Cerebellar cortex (tissue), 1 donor: ENCODE data around the gene FRRS1L.

ENCODE experiments used
- DNase-seq: peaks from one replicate; pipeline ENCODE4 v3.0.0-alpha.2; 2015; ENCODE audit warnings: low spot score

The FRRS1L gene, protein sequence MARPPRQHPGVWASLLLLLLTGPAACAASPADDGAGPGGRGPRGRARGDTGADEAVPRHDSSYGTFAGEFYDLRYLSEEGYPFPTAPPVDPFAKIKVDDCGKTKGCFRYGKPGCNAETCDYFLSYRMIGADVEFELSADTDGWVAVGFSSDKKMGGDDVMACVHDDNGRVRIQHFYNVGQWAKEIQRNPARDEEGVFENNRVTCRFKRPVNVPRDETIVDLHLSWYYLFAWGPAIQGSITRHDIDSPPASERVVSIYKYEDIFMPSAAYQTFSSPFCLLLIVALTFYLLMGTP

DNA sequence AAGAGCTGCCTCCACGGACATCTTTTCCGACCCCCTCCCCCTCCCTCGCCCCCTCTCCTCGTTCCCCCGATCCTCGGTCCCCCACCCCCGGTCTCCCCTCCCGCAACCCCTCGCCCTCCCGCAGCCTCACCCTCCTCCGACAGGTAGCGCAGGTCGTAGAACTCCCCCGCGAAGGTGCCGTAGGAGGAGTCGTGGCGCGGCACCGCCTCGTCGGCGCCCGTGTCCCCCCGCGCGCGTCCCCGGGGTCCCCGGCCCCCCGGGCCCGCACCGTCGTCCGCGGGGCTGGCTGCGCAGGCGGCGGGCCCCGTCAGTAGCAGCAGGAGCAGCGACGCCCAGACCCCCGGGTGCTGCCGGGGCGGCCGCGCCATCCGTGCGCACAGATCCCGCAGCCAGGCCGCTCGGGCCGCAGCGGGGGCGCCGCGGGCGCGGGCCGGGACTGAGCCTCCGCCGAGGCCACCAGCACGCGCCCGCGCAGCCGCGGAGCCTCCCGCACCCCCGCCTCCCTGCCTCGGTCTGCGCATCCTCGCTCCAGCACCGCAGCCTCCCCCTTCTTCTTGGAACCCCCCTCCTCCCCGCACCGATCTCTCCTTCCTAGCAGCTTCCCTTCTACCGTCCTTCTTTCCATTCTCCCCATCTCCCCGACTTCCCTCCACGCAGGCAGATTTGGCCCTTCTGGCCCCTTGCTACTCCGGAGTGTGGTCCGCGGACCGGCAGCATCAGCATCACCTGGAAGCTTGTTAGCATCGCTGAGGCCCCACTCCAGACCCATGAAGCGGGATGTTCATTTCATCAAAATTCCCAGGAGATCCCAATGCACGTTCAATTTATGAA, at the start of gene FRRS1L:
FRRS1L (minus strand) TSS at position 479 of the 831 bp plus-strand sequence; CDS start at position 368, 111 bp downstream.
- no peak for DNase-seq

DNA sequence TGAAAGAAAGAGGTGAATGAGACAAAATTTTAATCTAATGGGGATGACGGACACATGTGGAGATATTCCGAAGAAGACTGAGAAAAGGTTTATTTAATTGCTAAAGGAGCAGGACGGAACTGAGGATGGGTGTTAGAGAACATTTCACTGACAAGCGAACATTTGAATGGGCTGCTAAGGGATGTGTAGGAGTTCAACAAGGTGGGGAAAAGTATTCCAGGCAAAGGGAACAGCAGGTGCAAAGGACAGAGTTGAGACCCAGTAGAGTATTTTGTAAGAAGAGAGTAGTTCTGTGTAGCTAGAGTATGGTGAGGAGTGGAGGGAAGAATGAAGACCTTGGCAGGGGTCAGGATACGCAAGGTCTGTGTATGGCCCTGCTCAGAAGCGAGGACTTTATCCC, 47.4 kb upstream of the FRRS1L start:
- no peak for DNase-seq

DNA sequence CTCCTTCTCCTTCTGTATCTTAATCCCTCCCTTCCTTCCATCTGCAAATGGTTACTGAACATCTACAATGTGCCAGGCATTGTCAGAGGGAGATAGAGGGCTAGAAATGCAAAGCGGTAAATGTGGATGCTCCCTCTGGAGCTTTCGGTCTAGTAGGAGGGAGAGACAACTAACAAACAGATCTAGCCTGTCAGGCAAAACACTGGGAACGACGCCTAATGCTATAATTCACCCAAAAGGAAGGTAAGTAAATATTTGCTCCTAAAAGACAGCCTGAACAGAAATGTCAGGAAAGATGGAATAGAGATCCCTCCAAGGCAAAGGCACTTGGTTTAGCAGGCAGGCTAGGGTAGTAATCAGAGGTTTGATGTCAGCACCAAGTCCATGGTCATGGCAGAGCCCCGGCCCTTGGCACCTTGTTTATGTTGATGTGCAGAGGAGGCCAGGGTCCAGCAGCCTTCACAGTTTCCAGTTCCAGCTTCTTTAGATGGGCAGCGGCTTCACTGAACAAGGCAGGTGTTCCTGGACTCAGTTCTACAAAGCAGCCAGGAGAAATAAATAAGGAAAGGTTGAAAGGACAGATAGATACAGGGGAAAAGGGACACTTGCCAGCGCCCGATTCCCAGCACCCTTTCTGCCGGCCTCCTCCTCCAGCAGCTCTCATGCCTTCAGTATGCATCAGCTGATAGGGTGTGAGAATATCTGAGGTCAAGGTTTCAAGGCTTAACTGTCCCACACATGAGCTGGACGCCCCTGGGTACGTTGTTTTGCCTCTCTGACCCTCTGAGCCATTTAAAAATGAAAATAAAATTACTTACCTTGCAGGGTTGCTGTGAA, 46.5 kb upstream of the FRRS1L start:
- no peak for DNase-seq

DNA sequence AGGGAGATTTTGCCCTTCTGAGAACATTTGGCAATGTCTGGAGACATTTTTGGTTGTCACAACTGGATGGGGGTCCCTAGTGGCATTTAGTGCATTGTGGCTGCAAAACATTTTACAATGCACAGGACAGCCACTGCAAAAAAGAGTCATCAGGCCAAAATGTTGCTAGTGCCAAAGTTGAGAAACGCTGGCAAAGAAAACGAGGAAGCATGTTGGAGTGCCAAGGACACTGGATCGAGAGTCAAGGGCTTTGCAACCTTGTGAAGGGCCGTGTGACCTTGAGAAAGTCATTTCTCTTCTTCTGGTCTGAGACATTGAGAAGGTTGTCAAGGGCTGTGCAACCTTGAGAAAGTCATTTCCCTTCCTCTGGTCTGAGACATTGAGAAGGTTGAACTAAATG, 45.7 kb upstream of the FRRS1L start:
- DNase-seq: no peak

DNA sequence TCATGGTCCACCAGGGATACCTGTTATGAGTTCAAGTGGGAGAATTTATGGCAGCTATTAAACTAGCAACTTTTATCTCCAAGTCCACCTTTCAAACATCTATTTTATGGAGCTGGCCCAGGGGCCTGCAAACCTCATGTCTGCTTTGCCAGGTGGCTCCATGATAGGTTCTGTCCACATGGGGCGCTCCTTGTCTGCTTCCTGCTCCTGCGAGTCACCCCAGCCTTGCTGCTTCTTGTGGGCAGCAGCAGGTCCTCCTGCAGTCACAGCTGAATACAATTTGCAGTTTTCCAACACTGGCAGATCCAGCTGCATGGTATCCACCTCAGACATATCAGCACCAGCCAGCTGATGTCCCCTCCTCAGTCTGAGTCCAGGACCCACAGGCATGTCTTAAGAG, 39.6 kb upstream of the FRRS1L start:
- DNase-seq: no peak

DNA sequence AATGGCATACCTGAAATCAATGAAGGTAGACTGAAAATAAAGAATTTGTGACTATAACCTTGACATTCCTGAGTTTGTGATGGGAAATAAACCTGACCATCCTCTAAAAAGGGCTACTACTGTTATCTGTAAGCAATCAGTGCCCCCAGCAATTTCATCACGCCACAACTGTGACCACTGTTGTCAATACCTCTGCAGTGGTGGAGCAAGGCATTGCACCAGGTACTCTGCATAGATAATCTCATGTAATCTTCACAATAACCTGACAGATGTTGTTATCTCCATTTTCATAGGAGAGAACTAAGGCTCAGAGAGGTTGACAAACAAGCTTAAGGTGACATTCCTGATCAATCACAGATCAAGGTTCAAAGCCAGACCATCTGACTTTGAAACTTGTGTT, 38.5 kb upstream of the FRRS1L start:
- no peak for DNase-seq

DNA sequence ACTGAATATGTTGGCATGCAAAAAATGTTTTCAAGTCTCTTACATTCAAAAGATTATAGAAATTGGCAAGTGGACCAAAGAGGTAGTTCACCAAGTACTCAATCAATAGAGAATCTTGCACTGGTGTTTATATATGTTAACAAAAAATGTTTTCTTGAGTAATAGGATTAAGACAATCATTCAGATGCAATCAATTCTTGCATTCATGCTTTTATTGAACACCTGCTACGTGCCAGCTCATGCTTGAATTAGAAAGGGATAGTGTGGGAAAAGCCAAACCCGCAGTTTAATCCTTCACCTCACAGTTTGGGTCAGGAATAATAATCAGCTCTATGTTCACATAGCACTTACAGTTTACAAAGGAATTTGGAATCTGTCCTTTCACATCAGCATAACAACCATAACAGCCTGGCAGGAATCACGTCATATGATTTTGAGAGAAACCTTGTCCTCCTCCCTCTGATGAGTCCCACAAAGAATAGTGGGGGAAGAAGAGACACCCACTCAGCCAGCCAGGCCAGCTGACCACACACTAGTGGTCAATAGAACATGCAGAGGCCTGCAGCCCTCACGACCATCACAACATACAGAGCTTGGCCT, 36.8 kb upstream of the FRRS1L start:
- no peak for DNase-seq

DNA sequence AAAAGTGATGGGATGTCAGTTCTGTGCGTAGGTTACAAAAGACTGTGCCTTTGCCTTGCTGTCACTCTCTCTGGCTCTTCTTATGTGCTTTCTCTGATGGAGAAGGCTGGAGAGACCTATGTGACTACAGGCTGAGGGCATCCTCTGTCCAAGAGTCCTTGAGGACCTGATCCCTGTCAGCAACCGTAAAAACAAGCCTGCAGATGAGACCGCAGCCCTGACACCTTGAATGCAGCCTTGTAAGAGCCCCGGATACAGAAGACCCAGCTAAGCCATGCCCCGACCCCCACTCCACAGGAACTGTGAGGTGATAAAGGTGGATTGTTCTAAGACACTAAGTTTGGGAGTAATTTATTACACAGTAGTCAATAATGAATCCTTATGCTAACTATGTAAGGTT, 32.6 kb upstream of the FRRS1L start:
- no peak for DNase-seq

DNA sequence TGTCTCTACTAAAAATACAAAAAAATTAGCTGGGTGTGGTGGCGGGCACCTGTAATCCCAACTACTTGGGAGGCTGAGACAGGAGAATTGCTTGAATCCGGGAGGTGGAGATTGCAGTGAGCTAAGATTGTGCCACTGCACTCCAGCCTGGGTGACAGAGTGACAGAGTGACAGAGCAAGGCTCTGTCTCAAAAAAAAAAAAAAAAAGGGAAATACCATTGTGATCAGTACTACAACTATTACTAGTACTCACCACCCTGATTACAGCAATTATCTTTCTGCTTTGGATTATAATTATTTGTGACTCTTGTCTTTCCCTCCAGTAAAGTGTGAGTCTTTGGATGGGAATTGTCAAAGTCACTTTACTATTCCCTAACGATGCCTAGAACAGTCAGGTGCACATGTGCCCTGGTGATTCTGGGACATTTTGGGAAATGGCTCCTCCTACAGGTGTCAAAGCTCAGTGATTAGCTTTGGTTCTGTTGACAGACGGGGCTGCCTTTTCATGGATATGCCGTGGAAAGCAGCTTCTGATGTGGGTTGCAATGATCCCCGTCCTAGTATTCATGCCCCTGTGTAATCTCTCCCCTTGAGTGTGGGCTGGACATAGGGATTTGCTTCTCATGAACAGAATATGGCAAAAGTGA, 31.8 kb upstream of the FRRS1L start:
- no peak for DNase-seq

DNA sequence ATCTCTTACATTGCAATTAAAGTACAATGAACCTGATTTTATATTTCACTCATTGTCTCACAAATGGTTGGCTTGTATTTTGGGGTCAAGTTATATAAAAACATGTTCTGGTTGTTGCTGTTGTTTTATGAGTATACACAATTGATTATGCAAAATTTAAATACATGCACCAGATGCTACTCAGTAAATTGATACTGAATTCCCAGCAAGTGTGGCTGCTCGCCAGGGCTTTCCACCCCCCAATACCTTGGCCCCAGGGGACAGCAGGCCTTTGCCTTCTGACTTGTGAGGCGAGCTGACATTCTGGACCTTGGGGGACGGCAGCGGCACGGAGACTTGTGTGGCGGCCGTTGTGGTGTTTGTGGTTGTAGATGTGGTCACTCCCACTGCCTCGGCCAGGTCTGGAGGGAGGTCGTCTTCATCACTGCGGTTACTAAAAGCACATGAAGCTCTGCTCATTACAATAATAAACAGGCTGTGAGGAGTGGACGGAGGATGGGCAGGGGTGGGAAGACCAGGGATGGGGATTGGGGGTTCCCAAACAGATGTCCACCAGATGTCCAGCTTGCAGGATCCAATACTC, 27.0 kb upstream of the FRRS1L start:
- no peak for DNase-seq

DNA sequence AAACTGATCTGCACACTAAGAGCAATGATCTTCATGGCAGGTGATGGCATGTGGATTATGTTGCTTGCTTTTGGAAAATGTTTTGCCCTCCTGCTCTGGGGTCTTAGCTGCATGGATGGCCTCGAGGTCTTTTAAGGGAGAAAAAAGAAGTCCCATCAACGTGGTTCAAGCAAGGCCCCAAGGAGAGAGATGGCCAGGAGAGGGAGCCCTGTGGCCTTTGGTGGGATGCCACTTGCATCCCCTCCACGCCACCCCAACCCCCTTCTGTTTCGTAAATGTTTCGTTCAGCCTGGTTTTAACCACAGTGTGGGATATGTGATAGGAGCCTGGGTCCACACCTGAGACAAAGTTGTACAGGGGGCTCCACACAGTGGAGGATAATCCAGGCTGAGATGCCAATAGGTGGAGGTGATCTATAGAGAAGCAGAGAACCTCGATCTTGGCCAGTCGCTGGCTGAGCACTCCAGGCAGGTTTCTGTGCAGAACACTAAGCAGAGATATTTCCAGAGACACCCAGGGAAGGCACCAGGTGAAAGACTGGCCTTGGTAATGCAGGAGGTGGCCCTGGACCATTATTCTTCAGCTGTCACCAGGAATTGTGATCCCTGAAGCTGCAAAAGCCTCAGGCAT, 25.8 kb upstream of the FRRS1L start:
- peak; percentile 44 for DNase-seq

DNA sequence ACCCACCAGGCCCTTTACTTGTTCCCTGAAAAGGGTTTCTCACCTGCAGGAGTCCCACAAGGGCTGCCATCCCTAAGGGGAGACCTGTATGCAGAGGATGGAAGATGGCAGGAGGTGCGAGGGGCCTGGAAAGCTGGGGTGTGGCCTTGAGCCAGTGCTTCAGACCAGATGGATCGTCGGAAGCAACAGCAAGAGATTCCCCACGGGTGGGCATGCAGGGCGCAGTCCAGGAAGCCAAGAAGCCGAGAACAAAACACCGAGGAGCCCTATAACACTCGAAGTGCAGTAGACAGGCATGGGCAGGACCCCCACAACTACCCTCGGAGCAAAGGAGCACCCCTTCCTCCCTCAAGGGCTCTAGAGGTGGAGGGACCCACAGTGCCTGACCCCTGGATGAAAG, 24.7 kb upstream of the FRRS1L start:
- DNase-seq: no peak

DNA sequence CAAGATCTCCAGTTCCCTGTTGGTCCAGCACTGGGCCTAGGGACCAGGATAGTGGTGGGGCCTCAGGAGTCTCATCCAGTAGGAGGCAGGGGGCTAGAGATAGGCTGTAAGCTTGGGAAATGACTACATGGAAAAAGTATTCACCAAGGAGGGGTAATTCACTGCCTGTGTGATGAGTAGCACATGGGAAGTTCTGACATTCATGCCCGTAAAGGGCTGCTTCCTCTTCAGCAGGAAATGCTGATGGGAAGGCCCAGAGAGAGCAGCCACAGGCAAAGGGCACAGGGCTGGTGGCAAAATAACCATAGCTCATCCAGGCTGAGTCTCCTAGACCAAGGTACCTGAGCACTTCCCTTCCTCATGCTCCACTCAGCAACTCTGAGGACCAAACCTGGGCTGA, 23.1 kb upstream of the FRRS1L start:
- DNase-seq: no peak

DNA sequence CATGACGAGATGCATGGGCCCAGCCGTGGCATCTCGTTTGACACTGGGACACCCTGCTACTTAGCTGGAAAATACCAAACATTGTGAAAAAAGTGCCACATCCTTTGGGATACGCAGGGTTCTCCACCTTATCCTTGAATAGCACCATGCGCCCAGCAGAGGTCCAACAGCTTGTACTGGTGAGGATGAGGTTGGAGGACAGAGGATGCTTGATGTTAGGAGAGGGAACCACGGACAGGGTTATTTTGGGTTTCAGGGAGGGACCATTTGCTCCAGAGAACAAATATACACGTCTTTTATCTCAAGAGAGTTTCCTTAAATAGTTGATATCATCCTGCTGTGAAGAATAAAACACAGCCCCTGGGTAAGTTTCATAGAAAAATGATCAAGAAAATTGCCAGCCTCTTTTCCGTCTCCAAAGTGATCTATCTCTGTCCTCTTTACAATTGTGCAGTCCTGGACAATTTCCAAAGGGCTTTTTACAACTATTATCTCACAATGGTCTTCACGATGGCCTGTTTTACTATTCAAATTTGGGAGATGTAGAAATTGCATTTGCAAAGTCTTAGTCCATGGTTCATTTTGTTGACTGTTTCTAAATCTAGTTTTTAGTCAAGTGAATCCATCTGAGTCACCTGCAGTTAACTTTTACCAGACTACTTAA, 19.9 kb upstream of the FRRS1L start:
- DNase-seq: no peak

DNA sequence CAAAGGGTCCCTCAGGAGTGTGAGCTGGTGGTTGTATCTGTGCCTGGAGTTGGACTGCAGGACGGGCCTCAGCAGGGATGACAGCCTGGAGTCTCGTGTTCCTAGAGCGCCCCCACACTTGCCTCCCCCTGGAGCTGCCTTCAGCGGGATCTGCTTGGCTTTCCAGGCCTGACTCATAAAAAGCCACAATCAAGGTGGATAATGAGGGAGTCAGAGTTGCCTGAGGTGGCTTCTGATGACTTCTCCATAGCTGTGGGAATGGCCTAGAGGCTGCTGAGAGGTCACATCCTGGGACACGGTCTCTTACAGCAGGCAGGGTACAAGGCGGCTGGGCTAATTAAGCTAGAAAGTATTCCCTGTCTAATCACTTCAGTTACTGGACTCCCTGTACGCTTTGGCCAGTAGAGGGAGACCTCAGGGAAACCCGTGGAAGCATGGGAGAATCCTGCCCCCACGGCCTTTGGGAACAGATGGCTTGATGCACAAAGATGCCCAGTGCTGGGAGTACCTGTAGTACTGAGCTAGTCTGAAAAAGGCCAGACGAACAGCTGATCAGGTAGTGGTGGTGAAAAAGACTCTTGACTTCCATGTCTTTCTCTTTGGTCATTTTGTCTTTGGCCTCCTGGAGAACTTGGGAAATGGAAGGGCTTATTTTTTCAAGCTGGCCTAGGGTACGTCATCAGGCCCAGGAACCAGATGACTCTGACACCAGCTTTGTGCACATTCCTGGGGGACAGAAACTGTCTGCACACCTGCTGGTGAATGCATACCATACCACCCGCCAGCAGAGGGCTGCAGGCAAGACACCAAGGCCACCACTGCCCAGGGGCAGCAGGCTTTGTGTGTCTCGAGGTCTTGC, 16.1 kb upstream of the FRRS1L start:
- DNase-seq: peak; percentile 89

DNA sequence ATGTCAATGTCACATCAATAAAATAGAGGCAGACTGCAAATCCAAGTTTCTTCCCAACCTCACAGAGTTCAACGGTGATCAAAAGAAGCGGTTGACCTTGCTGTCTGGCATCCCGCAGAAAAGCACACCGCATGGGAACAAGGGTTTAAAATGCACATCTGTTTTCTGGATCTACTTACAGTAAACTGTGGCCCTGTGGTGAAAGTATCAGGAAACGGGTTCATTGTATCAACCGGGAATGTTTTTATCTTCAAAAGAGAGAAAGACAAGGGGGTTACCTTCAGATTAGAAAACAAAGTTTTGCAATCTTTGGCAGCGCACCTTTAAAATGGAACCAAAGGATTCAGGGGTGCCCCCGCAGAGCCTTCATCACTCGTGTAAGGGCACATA, 15.5 kb upstream of the FRRS1L start:
- no peak for DNase-seq

DNA sequence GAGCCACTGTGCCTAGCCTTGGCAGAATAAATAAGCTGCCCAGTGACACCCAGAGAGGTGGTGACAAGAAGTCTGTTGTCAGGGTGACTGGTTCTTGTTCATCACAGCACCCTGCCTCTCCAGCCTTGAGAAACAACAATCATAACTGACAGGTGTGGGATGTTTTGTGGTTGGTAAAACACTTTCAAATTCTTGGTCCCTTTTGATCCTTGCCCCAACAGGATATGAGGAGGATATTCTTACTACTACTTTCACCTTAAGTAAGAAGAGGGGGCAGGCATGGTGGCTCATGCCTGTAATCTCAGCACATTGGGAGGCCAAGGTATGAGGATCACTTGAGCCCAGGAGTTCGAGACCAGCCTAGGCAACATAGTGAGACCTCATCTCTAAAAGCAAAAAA, 14.2 kb upstream of the FRRS1L start:
- DNase-seq: no peak

DNA sequence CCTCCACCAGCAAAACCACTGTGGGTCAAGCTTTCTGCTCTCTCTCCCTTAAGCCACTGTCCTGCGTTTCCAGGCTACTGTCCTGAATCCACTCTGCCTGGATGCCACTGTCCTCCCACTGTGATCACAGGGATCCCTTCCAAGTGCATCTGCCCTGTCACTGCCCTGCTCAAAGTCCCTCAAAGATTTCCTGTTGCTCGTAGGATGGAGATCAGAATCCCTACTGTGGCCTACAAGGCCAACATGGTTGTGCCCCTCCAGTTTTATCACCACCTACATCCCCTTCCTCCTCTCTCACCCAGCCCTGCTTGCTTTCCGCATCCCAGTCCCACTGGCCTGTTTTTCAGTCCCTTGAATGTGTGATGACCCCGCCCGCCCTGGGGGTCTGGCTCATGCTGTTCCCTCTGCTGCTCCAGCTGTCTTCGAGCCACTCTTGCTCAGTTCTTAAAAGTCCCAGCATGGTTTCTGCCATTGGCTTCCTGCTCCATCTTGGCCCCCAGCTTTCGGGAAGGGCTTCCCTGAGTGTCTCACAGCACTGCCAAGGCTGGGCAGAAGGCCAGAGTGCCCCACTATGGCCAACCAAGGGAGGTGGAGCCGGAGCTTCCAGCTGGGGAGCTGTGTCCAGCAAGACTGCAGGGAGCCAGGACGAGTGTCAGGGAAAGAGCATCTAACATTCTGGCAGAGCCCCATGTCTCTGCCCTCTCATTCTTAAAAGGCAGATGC, 12.9 kb upstream of the FRRS1L start:
- DNase-seq: peak; percentile 87

DNA sequence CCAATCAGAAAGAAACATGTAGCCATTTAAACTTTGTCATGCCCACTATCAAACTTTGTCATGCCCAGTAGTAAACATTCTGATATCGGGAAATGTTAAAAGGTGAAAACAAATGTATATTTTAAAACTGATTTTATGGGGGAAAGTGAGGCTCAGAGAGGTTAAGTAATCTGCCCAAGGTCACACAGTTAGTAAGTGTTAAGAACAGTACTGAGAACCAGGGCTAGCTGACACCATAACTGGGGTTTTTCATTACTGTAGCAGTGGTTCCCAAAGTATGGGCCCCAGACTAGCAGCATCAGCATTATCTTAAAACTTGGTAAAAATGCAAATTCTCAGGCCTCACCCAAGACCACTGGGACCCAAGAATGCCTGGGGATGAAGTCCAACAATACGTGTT, 9.9 kb upstream of the FRRS1L start:
- no peak for DNase-seq
